SHP77 treated with DMSO at 0.1 percent for 48 hours (cell line): Measurements from ENCODE around the gene CARNS1.

Source experiments
- DNase-seq: peaks from one replicate; lab custom pipeline; 2025; lab: John Stamatoyannopoulos, UW

The CARNS1 gene

GRCh38 chr11:67415501-67416304 is at the start of gene CARNS1:
Gene CARNS1 (plus strand): TSS chr11:67415678. CDS start chr11:67416200, 522 bp downstream.
- no peak for DNase-seq

- no peak for DNase-seq
Observed at GRCh38 chr11:67365736-67366444, 49.6 kb upstream of the CARNS1 start.

GRCh38 chr11:67366546-67366945 is 48.9 kb upstream of the CARNS1 start:
- DNase-seq = no peak

- DNase-seq = no peak
Observed at GRCh38 chr11:67366961-67367760, 48.3 kb upstream of the CARNS1 start.

- no peak for DNase-seq
Observed at GRCh38 chr11:67367761-67368227, 47.7 kb upstream of the CARNS1 start.

- no peak for DNase-seq
Observed at GRCh38 chr11:67368621-67369020, 46.9 kb upstream of the CARNS1 start.

- DNase-seq = no peak
Observed at GRCh38 chr11:67369275-67369674, 46.2 kb upstream of the CARNS1 start.

GRCh38 chr11:67369801-67370284 is 45.6 kb upstream of the CARNS1 start:
- no peak for DNase-seq

- no peak for DNase-seq
Observed at GRCh38 chr11:67370351-67371076, 45.0 kb upstream of the CARNS1 start.

- DNase-seq = peak; percentile 22
Observed at GRCh38 chr11:67371189-67371910, 44.1 kb upstream of the CARNS1 start.

GRCh38 chr11:67371911-67372320 is 43.6 kb upstream of the CARNS1 start:
- no peak for DNase-seq

GRCh38 chr11:67372321-67372992 is 43.0 kb upstream of the CARNS1 start:
- no peak for DNase-seq

GRCh38 chr11:67372993-67373647 is 42.4 kb upstream of the CARNS1 start, which contains the start of gene CLCF1:
Gene CLCF1 (minus strand): TSS chr11:67373598. CDS start chr11:67373539, 59 bp downstream.
- no peak for DNase-seq

- no peak for DNase-seq
Observed at GRCh38 chr11:67373648-67374570, 41.6 kb upstream of the CARNS1 start.

GRCh38 chr11:67374571-67375281 is 40.8 kb upstream of the CARNS1 start:
- DNase-seq = no peak

- no peak for DNase-seq
Observed at GRCh38 chr11:67375320-67376055, 40.0 kb upstream of the CARNS1 start.
